GM19372 (cell line): ENCODE results near the gene ANXA3.
"Not testable (repeated sequence)": the region's sequence is repeated elsewhere in the genome, so short reads cannot be mapped to it uniquely, and the experiment has no call there.

Experiments used
- ATAC-seq: cut with Tn5 transposase; IDR thresholded peaks from one replicate; pipeline ENCODE4 v1.9.1; 2021; ENCODE audit warnings: mild to moderate bottlenecking, low read depth, moderate library complexity; ENCODE audit not compliant: unreplicated experiment

Gene ANXA3

DNA sequence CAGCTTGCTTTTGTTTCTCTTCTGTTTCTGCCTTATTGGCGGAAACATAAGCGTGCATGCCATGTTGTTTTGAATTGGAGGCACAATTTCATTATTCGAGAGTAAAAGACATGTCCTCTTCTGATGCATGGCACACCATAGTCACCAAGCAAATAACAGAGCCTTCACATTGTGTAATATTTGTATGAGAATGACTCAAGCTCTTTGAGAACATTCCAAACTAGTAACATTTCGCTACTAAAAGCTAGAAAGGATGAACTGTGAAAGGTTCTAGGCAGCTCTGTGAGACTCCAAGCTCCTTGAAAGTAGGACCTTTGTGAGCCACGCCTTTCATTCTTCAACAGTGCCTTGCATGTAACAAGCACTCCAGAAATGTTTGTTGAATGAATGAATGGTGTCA lies 9.2 kb upstream of the ANXA3 start:
- ATAC-seq, result no peak

- no peak for ATAC-seq
Measured at GRCh38 chr4:78543424-78544125, 8.0 kb upstream of the ANXA3 start.

DNA sequence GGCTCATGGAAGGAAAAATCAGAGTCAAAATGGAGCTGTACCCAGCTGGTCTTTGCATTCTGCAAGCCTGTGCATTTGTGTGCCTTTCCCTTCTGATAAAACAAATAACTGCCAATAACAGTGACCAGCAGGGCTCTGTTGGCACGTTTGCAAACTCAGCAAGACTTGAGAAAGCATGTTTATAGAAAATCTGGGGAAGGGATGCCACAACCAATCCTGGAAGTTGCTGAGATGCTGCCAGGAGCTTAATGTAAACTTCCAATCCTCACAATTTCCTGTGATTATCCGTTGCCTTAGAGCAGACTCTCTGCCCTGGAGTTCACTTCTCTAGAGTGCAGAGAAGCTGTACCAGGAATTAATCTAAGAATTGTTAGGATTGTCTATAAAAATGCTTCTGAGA lies 6.9 kb upstream of the ANXA3 start:
- ATAC-seq, result no peak

DNA sequence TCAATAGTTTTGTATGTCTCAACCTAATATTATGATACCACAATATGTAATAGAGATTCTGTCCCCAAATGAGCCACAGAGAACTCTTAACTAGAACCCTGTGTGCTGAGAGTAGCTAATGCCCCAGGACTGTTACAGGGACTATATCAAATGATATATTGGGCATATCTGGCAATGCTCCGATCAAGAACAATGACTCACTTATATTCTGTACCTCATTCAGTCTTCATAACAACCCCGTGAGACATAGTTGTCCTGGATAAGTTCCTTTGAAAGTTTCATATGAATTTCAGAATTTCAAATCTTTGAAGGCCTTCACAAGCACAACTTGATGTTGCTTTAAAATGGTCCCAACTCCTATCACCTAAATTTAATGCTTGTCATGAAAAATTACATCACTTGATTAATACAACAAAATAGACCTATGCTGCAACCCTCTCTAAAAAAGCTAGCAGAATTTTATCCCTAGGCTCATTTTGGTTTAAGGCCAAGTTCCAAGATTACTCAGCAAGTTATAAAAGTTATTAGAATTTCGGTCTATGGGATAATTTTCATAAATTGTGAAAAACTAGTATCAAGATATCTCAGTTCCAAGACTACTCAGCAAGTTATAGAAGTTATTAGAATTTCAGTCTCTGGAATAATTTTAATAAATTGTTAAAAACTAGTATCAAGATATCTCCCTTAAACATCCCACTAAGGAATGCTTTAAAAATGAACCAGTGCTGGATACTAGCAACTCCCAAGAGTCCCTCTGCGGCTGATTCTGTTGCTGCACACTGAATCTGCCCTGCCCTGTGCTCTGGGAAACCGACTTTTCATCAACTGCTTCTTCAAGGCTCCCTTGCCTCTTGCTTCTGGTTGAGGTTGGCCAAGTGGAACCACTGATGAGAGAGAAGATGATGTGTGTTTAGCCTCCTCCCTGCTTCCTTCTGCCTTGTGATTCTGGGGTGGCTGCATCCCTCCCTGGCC lies 6.0 kb upstream of the ANXA3 start:
- ATAC-seq, result no peak

- ATAC-seq, result not testable (repeated sequence)
Measured at GRCh38 chr4:78547899-78548298, 3.7 kb upstream of the ANXA3 start.

DNA sequence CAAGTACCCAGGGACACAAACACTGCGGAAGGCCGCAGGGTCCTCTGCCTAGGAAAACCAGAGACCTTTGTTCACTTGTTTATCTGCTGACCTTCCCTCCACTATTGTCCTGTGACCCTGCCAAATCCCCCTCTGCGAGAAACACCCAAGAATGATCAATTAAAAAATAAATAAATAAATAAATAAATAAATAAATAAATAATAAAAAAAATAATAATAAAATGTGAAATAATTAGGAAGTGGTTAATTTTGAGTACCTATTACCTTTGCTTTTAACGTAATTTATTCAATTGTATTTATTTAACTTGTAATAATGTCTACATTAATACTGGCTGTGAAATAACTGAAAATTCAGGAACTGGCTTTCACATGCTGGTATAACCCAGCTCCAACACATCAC lies 2.7 kb upstream of the ANXA3 start:
- ATAC-seq, result not testable (repeated sequence)

DNA sequence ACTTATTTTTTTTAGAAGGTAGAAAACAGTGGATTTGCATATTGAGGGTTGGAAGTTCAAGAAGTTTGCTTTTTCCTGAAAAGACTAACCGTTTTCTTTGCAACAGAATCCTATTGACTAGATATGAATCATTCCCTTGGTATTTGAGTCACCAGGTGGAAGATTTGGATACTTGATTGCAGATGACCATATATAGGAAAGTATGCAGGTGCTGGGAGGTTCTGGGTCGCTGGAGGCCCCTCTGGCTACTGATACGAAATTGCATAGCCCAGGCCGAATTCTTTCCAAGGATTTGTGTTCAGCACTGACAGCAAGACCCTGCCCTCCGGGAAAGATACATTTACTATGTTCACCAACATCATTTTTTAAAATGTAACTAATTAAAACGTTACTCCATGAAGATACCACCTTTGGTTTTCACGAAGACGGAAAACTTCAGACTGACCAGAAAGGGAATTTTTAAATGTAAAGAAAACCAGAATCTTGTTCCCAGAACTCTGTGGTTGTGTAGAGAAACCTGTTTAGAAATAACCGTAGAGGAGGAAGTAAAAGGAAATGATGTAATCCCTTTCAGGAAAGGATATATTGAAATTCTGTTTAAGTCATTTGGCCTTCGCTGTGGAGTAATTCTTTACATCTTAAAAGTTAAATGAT lies 946 bp downstream of the ANXA3 start:
- ATAC-seq, result no peak

GRCh38 chr4:78553043-78553396 lies 1.4 kb downstream of the ANXA3 start:
- ATAC-seq, result no peak

GRCh38 chr4:78553529-78554060 lies 2.0 kb downstream of the ANXA3 start:
- no peak for ATAC-seq

DNA sequence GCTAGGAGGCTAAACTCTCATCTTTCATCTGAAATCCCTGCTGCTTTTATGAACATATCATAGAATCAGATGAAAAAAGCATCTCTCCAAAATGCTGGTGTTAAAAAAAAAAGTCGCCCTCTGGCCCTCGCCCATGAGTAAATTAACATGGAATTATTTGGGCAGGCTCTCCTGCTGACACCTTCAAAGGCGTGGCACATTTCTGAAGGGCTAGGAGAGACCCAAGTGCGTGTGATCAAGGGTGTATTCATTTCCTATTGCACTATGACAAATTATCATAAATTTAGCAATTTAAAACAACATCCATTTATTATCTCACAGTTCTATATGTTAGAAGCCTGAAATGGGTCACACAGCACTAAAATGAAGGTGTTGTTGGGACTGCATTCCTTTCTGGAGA lies 5.1 kb downstream of the ANXA3 start:
- no peak for ATAC-seq

DNA sequence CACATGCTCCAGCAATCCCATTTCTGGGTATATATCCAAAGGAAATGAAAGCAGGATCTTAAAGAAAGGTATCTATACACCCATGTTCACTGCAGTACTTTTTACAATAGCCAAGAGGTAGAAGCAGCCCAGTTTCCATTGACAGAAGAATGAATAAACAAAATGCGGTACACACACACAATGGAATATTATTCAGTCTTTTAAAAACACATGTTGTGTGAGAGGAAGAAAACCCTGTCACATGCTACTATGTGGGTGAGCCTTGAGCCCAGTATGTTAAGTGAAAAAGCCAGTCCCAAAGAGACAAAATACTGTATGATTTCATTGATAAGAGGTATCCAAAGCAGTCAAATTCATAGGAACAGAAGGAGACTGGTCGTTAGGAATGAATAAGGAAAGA lies 6.3 kb downstream of the ANXA3 start:
- no peak for ATAC-seq

DNA sequence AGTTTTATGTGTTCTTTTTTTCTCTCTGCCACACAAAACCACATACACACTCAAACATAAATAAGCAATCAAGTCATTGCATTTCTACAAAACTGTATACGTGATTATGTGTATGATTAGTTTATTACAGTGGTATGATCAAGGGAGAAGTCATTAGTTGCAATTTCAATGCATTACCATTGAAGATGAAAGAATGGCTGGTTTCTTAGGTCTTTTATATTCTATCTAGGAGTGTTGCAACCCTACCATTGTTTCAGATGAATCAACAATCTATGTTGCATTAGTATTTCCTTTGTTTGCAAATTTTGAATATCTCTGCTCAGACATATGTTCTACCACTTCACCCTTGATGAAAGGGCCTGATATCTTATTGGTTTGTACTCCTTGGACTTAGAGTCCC lies 6.8 kb downstream of the ANXA3 start:
- ATAC-seq, result no peak

- ATAC-seq, result no peak
Measured at GRCh38 chr4:78560296-78560963, 8.9 kb downstream of the ANXA3 start.

DNA sequence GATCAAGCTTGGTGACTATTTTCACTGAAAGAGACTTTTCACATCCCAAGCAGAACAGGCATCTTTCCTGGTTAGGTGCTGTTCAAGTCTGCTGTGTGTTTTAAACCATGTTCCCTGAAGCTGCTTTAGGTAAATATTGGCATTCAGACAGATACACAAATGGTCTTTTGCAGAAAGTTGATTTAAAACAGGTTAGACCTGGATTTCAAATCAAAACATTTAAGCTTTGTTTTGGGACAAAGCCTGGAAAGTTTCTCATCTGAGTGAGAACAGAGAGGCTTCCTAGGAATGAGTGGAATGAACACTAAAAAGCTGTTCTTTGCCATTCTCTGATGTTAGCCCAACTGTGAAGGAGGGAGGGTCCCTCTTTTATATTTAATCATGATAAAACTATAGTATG lies 10.1 kb downstream of the ANXA3 start:
- ATAC-seq, result no peak

DNA sequence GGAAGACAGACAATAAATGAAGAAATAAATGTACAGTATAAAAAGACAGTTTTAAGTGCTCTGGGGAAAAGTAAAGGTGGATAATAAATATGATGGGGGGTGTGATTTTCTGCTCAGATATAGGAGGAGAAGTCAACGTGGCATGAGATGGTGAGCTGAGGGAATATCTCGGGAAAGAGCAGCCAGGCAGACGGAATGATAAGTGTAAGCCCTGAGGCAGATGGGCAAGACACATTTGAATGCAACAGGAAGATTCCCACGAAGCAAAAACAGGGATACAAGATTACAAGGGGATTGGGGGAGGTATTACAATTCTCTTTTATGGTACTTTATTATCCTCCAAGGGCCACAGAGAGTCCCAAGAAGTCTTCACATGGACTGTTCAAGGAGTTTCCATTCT lies 11.1 kb downstream of the ANXA3 start:
- no peak for ATAC-seq

DNA sequence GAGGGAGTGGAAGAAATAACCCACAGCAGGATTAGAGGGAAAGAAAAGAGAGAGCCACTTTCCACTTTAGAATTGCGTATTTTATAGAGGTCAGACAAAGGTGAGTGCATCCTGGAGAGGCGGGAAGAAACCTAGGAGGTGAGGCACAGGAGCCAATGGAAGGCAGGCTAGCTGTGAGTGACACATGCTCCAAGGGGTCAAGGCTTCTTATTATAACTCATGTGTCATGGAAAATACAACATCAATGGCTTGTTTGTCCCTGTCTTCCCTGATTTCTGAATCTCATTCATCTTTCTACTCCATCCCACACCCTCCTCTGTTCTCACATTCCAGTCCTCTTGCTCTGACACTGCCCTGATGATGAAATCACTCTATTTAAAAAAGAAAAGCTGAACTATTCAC lies 14.4 kb downstream of the ANXA3 start:
- no peak for ATAC-seq

DNA sequence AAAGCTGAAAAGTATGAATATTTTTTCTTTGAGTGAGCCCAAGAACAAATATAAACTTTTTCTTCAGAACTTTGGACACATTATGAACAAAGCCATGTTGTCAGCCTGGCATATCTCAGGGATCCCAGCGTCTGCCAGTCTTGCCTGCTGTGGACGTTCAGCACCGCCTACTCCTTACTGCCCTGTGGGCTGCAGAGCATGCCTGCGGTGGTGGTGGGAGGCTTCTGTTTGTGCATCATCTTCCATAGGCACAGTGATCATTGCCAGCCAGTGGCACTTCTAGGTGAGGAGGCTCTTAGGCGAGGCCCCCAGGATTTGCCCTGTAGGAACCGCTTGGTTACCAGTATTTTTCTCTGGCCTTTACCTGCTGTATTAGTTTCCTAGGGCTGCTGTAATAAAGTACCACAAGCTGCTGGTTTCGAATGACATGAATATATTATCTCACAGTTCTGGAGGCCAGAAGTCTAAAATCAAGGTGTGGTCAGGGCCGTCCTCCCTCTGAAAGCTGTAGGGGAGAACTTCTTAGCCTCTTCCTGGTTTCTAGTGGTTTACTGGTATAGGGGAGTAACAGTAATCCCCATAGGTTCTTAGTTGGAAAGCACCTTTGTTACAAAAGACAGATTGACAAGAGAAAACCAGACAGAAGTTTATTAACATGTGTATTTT lies 15.4 kb downstream of the ANXA3 start:
- ATAC-seq, result peak; percentile 84

GRCh38 chr4:78567500-78568060 lies 16.0 kb downstream of the ANXA3 start:
- no peak for ATAC-seq

GRCh38 chr4:78568640-78569305 lies 17.2 kb downstream of the ANXA3 start:
- no peak for ATAC-seq
